A549 (cell line): ENCODE data around the gene ABCB6.

Experiments
- CHD4 ChIP-seq: fragments of 200-600 bp; sonication (generic); IDR thresholded peaks from 2 replicates; pipeline ENCODE4 v1.6.1; 2016; ENCODE audit warnings: antibody characterized with exemption, mild to moderate bottlenecking, borderline replicate concordance
- CTCF ChIP-seq: fragments of >200 bp; sonication (Bioruptor Twin); formaldehyde crosslinking; IDR thresholded peaks from 3 replicates; pipeline ENCODE4 v1.5.1; 2016
- HDAC2 ChIP-seq: fragments of 200-600 bp; sonication (generic); IDR thresholded peaks from 2 replicates; pipeline ENCODE4 v1.6.1; 2016
- MYC ChIP-seq: IDR thresholded peaks from 2 replicates; pipeline ENCODE4 v1.6.1; 2012; ENCODE audit warnings: mild to moderate bottlenecking, inconsistent platforms, low read length, improper control_type of control experiment, borderline replicate concordance

GRCh38 chr2:219205165-219205538 lies 13.6 kb downstream of the ABCB6 start:
- TF ChIP-seq MYC (no peak), HDAC2 (no peak), CHD4 (0 out of 2 replicates have a peak, but pooled peaks have one; percentile 16), CTCF (no peak)
